Body of pancreas (tissue), 4 donors: ENCODE measurements around the gene ADAMTSL3.

ENCODE experiments used
- POLR2A ChIP-seq, 3 donors: fragments of 450-650 bp; IDR thresholded peaks; one replicate each; pipeline ENCODE4 v1.6.1; 2016; ENCODE audit warnings: antibody characterized with exemption in 3 of 3, mild to moderate bottlenecking in 2 of 3
- TF ChIP-seq, protein P1 (sequence below), 7 experiments: fragments of 450-650 bp in 4 of 7; fragments of 200-600 bp in 3 of 7; sonication (generic) in 3 of 7; IDR thresholded peaks; one replicate each; pipeline ENCODE4 v1.5.1; 2016 to 2019; ENCODE audit warnings: antibody characterized with exemption in 7 of 7

- TF ChIP-seq, protein P1, sequence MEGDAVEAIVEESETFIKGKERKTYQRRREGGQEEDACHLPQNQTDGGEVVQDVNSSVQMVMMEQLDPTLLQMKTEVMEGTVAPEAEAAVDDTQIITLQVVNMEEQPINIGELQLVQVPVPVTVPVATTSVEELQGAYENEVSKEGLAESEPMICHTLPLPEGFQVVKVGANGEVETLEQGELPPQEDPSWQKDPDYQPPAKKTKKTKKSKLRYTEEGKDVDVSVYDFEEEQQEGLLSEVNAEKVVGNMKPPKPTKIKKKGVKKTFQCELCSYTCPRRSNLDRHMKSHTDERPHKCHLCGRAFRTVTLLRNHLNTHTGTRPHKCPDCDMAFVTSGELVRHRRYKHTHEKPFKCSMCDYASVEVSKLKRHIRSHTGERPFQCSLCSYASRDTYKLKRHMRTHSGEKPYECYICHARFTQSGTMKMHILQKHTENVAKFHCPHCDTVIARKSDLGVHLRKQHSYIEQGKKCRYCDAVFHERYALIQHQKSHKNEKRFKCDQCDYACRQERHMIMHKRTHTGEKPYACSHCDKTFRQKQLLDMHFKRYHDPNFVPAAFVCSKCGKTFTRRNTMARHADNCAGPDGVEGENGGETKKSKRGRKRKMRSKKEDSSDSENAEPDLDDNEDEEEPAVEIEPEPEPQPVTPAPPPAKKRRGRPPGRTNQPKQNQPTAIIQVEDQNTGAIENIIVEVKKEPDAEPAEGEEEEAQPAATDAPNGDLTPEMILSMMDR (IDR thresholded peaks at IDR 0.05) = no peak
- no peak for TF ChIP-seq POLR2A (IDR thresholded peaks at IDR 0.05)
These were observed 200.4 kb downstream of the ADAMTSL3 start for GRCh38 chr15:83854321-83854720.
